Measurements from ENCODE around the gene OGDH. TPM values are rescaled to one million over a fixed set of nuclear protein-coding genes. Genes with fewer than 3 reads are reported as not detected.

OGDH gene
- total RNA-seq, 1 experiment from 2014 or later, result 104 TPM

Other genes starting within 250 kb of the OGDH start
- 78.4 and 79.7 TPM in 2 replicates for gene NUDCD3, start 116.0 kb upstream of the OGDH start, total RNA-seq (2014; rRNA removed)
- gene NPC1L1, start 65.3 kb upstream of the OGDH start, total RNA-seq (2014; rRNA removed), result not detected in 2 replicates
- gene DDX56, start 32.7 kb upstream of the OGDH start, total RNA-seq (2014; rRNA removed), result 122 and 131 TPM in 2 replicates
- gene TMED4, start 24.4 kb upstream of the OGDH start, total RNA-seq (2014; rRNA removed), result 241 and 253 TPM in 2 replicates
- 25.0 and 26.7 TPM in 2 replicates for gene ZMIZ2, start 142.2 kb downstream of the OGDH start, total RNA-seq (2014; rRNA removed)
- 5,716 and 6,248 TPM in 2 replicates for gene PPIA, start 190.1 kb downstream of the OGDH start, total RNA-seq (2014; rRNA removed)
- 433 and 479 TPM in 2 replicates for gene H2AZ2, start 241.5 kb downstream of the OGDH start, total RNA-seq (2014; rRNA removed)

Data from LHCN-M2 (cell line).